AML-193 (cell line): Measurements from ENCODE around the gene DOK6.
A peak's percentile ranks its signal among the peaks of the same experiment; 100 is the strongest.

ENCODE experiments used
- DNase-seq, 2 experiments: peaks; one replicate each; lab custom pipeline; 2025; lab: John Stamatoyannopoulos, UW

The DOK6 gene

DNA sequence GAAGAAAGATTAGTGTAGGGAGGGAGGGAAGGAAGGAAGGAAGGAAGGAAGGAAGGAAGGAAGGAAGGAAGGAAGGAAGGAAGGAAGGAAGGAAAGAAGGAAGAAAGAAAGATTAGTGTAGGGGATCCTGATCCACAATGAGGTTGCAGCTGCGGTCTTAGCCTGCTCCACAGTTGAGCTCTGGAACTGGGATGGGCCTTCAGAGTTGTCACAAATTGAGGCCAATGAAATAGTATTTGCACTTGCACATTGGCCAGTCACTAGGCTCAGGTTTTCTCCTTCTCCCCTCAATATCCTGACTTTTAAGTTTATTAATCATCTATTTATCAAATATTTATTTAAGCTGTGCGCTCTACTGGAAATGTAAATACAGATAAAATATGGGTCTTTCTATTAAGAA lies 34.3 kb downstream of the DOK6 start:
- no peak for DNase-seq

DNA sequence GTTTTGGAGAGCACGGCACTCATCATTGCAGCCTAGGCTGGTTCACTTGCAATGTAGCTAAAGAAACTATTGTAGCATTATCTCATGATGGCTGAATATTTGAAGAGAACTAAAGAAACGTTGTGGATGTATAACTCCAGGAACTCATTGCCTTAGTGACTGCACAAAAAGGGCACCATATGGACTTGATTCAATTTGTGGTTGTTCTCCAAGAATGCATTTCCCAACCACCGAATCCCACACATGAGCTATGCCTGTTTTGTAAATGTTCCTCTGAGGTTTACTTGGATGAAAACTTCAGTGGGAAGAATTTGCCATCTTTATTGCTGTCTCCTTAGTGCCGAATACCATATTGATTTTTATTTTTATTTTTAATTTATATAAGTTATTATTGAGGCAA lies 43.5 kb downstream of the DOK6 start:
- DNase-seq: no peak

DNA sequence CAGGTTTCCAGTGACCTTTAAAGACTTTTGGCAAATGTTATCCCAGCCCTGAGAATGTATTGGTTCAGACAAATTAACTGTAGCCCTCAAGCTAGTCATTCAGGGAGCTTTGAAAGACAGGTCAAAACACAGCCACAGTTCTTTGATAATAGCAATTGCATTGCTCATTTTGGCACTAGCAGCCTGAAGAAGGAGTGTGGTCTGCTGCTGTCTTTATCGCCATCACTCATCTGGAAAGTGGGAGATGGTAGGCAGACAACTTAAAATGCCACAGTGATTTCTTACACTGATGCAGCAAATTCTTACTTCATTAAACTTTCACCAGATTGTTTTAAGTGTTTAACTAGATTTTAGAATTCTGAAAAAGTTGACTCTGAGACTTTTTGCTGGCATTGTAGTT lies 47.2 kb downstream of the DOK6 start:
- no peak for DNase-seq

DNA sequence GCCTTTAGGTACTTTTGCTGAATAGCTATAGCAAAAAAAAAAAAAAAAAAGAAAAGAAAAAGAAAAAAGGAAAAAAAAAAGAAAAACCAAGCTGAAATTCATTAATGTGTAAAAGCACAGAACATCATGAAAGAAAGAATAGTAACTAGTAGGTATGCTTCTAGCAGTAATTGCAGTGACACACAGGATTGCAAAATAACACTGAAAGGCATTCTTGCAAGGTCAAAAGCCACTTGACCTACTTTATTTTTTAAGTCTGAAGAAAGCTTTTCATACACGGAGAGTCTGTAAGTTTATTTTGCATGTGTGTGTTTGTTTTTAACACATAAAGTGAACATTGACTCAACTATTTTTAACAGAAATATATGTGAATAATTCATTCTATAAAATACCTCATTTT lies 54.4 kb downstream of the DOK6 start:
- DNase-seq: no peak

DNA sequence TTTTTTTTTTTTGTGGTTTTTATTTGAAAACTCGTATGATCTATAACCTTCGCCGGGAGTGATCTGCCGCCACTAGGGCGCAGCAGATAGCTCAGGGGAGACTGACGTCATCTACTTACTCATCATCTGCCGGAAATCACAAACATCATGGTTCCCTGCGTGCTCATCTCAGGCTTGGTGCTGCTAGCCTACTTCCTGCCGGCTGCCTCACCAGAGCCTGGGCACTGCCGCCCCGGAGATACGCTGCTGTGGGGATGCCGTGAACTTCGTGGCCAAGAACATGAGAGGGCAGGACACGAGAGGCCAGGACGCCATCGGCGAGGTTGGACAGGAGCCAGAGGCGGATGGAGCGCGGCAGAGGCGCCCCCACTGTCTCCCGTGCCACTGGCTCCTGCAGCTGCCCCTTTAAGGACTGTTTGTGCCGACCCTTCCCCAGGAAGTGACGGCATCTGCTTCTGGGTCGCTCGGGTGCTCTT lies 68.8 kb downstream of the DOK6 start:
- no peak for DNase-seq

DNA sequence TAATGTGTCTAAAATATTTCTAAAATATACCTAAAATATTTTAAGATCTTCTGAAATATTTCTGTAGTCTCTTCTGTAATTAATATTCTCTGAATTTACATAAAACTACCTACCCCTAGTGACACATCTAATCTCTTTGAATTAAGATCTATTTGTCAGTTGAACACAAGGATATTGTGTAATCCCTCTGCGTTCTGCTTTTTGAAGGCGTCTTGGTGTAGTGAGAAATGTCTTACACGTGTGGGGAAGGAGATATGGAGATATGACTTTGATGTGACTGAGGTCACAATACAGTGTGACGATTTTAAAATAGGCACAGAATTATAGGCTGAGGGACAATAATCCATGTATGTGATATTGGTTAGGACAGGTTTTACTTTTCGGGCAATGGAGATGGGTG lies 79.8 kb downstream of the DOK6 start:
- peak; percentile 10 to 37 for DNase-seq

DNA sequence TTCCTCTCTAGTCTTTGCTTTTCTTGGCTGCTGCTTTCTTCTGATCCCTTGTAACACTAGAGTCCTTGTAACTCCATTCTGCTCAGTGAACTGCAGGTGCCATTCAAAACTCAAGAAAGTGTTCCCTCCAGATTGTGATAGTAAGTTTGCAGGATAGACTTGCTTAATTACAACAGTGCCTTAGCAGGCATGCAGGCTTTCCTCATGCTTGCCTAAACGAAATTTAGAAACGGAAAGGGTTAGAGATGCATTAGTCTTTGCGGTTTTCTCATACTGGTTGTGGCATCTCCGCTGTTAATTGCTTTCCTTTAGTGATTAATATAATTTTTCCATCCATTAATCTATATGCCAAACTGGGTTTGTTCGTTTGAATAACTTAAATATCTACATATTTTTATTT lies 82.9 kb downstream of the DOK6 start:
- no peak for DNase-seq

DNA sequence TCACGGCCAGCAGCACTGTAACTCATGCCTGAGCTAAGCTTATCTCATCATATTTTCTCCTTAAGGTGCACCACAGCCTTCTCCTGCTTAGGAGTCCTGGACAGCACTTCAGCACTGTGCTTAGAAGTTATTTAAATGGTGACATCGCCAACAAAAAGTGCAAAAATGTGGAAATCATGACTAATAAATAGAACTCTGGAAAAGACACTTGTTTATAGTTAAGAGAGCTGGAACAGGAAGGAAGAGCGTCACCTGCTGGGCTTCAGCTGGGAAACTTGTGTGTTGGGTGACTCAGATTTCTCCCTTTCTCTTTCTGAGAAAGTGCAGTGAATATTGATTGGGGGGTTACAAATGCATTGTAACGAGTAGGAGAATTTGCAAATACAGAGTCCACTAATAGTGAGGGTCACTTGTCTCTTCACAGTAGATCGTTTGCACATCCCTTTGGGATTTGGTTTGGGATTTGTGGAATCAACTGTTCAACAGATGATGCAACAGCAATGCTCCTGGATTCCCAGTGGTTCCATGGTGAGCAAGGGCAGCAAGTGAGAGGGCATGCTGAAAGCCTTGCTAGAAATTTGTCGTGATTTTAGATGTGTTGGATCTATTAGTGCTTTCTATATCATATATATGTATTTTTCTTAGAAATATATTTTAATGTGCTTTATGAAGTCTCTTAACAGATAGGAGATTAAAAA lies 84.2 kb downstream of the DOK6 start:
- DNase-seq: no peak

DNA sequence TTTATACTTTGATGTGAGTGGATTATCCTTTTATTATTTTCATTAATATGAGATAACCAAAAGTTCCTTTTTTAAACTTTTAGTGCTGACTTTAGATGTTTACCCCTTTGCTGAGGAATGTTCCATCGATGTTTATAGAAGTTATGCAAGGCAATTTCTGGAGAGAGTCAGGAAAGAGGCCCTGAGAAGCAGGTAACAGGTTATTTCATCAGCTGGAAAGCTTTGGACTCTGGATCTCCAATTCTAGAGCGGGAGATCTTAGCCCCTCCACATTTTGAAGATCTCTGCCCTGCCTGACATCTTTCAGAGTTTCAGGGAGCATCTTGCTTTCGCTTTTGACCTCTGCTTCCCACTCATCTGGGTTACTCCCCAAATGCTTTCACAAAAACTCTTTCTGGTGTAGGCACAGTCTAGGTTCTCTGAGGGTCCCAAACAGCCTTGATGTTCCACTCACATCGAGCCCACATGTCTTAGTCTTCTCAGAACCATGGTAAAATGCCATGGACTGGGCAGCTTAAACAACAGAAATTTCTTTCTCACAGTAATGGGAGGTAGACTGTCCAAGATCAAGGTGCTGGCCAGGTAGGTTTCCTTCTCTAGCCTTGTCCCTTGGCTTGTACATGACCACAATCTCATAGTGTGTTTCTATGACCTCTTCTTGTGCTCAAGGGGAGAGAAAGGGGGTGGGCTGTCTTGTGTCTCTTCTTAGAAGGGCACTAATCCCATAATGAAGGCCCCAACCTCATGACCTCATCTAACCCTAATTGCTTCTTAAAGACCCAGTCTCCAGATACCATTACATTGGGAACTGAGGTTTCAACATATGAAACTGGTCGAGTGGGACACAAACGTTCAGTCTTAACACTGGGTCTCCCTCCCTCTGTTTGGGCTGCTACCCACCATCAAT lies 87.1 kb downstream of the DOK6 start:
- no peak for DNase-seq

DNA sequence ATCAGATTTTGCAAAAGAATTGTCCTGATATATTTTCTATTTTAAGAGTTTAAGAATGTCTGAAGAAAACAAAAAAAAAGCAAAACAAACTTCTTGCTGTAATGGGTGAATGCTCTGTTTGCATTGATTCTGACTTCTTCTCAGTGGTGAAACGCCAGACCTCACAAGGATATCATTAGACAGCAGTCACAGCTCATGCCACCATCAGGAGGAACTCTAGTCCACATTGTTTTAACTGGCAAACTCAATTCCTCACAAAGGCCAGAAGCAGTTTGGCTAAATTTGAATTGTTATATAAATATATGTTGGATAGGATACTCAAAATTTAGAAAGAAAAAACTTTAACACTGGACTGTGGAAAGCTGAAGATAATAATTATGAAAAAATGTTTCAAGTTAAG lies 89.4 kb downstream of the DOK6 start:
- no peak for DNase-seq

DNA sequence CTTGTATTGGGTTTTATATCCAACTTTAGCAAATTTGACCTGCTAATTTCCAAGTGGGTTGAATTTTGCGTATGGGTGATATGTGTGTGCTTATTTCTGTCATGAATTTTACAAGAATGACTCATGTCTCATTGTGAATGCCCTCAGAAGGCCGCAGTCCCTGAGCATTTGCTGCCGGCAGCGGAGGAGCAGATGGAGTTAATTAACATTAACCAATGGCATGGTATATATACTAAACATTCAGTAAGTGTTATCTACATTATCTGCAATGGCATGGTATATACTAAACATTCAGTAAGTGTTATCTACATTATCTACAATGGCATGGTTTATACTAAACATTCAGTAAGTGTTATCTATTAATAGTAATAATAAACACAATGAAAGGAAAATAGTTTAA lies 90.1 kb downstream of the DOK6 start:
- no peak for DNase-seq

DNA sequence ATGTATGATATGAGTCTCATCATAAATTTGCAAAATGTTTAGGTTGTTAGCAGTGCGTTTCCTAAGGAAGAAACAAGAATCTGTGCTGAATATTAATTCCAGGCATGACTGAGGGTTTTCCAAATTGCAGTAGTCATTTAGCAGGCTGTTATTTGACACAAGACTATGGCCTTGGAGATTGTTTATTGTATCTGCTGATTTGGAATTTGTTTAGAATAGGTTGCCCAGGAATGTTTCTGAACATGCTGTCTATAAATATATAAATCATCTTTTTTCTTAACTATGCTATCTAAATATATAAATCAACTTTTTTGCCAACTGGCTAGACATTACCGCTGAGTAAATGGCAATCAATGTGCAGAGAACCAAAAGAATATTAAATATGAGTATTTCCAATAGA lies 90.9 kb downstream of the DOK6 start:
- no peak for DNase-seq

DNA sequence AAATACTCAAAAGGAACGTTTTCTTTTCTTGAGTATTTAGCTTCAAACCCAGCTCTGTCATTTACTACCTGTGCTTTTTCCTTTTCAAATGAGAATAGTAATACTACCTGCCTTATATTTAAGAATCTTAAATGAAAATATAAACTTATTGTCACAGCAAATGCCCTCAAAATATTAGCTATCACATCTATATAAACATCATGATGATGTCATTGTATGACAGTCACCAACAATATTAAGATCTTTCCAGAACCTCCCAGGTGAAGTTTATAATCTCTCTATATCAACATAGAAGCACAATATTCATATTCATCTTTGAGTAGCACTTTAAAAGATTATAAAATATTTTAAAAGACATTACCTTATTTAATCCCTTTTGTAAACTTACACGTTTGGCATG lies 92.2 kb downstream of the DOK6 start:
- no peak for DNase-seq

DNA sequence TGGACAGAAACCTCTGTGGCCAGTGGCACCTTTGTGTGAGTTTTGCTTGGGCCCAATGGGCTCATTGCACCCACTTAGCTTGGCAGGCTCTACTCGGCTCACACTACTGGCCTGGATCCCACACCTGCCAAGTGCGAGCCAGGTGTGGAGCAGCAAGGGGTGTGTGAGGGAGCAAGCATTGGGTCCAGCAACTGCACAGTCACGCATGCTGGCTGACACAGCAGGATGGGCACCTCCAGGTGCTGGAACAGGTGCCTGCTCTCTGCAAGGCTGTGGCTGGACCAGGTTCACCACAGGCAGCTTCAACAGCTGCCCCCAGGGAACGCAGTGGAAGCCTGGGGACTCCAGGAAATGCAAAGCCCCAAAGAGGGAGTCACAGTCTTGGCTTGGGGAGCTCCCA lies 94.2 kb downstream of the DOK6 start:
- no peak for DNase-seq

DNA sequence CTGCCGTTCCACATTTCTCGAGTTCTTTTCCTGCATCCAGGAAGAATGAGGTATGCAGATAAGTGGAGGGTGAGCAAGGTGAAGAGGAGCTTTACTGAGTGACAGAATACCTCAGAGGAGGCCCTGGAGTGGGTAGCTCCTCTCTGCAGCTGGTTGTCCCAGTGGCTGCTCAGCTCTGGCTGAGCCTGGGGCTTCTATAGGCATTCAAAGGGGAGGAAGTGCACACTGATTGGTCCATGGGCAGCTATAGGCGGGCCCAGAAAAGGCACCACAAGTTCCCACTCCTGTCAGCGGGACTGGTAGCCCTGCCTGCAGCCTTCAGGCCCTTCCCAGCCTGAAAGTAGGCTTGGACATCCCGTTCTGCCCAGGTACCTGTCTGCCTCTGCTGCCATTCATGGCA lies 94.7 kb downstream of the DOK6 start:
- DNase-seq: no peak

DNA sequence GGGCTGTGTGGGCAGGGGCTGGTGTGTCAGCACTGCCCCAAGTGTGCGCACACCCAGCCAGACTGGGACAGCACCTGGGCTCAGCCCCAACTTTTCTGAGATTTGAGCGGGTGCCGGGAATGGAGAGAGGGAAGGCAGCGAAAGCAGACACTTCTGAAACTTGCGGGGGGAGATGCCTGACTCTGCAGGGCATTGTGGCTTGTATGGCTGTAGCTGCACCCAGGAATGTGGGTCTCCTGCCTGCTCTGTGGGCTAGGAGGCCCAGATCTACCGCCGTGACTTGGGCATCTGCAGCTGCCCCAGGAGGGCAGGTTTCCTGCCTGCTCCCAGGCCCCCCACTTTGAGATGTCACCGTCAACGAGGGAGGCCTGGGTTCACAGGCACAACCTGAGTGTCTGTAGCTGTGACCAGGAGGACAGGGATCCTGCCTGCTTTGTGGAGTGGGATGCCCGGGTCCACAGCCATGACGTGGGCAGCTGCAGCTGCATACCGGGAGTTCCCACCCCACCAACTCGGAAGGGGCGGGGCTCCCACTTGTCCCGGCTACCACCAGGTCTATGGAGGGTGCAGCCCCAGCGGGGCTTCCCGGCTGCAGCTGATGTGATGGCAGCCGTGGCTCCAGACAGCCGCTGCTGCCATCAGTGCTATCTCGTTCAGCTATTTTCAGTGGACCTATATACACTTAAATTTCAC lies 95.3 kb downstream of the DOK6 start:
- DNase-seq: no peak

DNA sequence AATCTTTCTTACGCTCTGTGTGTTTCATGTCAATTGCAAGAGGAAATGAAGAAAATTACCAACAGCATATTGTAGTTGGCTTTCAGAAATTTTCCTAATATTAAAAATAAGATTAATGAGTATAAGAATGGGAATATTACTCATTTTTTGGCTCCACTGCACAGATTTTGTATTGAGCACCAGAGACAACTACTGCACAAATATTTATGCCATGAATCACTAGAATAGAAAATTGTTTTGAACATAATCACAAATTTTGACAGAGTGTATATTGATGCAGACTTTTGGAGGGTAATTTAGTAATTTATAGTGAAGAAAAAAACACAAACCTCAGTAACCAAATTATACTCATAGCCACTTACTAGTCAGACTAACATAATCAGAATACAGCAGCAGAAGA lies 118.3 kb downstream of the DOK6 start:
- DNase-seq: no peak

DNA sequence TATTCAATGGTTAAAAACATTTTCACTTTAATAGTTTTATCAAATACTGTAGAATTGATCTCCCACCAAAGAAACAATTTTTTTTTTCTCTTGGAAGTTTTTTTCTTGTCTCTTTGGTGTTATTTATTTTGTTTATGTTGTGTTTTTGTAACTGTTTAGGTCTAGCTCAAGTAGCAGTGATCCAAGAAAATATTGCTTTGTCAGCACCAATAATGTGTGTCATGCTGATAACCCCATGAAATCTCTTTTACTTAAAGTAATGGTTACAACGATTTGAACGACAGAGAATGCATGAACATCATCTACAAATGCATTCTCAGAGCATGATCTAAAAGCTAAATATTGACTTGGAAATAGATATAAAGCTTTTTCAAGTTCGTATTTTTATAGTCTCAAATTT lies 122.9 kb downstream of the DOK6 start:
- DNase-seq: no peak

DNA sequence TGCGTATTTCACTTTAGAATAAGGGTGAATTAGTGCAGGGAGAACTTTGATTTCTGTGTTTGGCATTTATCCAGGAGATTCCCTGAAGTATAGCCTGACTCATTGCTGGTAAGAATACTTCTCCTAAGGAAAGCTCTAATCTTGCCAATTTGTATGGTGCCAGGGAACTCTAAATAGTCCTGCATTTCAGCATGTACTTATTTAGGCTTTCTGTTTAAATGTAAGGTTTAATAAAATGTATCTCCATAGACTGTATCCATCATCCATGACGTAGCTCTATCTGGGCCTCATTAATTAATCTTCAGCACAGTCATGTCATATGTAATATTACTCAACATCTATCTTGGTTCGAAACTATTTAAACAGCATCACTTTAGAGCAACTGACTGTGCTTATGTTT lies 127.7 kb downstream of the DOK6 start:
- no peak for DNase-seq

DNA sequence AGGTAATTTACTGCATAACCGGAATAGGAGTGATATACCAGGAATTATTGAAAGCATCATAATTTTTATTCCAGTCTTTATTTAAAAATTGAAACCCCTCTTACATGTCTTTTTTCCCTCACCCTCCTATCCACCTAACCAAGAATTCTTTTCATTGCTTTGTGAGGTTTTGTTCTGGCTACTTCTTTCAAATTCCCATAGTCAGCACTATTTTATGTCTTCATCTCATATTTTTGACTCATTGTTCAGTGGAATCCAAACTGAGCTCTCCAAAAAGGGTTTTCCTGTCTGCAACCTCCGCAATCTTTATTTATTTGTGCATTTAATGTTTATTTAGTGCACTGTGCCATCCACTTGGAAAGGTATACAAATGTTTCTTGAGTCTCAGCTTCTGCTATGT lies 128.5 kb downstream of the DOK6 start:
- no peak for DNase-seq

DNA sequence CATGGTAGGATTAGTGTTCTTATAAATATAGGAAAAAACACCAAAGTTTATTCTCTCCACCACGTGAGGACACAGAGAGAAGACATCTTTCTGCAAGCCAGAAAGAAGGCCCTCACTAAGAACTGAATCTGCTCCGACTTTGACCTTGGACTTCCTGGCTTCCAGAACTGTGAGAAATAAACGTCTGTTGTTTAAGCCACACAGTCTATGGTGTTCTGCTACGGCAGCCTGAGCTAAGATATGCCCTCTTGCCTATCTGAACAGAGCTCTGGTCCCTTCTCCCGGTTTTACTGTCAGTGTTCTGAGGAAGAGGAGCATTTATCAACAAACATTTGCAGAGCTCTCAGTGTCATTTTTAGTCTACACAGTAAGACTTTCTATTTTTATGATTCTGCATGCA lies 131.3 kb downstream of the DOK6 start:
- no peak for DNase-seq

DNA sequence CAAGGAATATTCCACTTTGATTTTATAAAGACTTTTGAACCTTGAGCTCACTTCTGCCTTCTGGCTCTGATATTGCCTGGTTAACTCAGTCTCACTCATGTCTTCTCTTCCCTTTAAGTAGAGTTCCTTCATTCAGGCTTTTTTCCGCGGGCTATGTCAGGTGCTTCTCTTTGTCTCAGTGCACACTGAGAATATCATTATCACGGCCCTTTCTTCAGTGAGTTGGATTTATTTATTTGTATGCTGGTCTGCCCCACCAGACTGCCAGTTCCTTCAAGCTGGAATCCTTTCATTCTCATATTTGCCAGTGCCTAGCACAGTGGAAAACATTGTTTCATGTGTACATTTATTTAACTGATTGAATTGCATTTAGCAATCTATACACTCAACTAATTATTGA lies 136.5 kb downstream of the DOK6 start:
- no peak for DNase-seq

DNA sequence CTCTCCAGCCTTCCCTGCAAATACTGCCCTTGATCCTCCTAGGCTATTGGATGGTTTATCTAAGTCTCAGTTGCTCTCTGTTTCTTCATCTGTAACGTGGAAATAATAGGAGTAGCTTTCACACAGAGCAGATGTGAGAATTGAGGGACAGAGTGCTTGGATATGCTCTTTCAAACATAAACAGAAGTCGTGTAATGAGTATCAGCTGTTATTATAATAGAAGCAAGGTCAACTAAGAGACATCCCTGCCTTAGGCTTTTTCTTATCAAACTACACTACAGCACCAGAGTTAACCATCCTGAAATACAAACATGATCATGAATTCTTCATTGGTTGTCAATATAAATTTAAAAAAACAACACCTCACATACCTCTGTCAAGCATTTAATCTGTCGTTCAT lies 138.2 kb downstream of the DOK6 start:
- DNase-seq: no peak
